K562 (cell line): ENCODE measurements around the gene CPNE1. TPM values are rescaled to one million over a fixed set of nuclear protein-coding genes. Genes with fewer than 3 reads are reported as not detected.

ENCODE experiments used
- ADNP ChIP-seq: fragments of 200-800 bp; sonication (Bioruptor generic); IDR thresholded peaks from 2 replicates; pipeline ENCODE4 v1.6.1; 2016; ENCODE audit warnings: missing genetic modification characterization, missing compliant biosample characterization
- HOMEZ ChIP-seq: fragments of 250-450 bp; sonication (Bioruptor Pico); IDR thresholded peaks from 2 replicates; pipeline ENCODE4 v1.4.0; 2020; ENCODE audit warnings: mild to moderate bottlenecking, moderate library complexity
- JUN ChIP-seq, 2 experiments: sonication (generic) in 1 of 2; formaldehyde crosslinking in 1 of 2; IDR thresholded peaks; 2 replicates each; pipeline versions ENCODE4 v1.6.1 to v1.8.0; 2012 to 2022; ENCODE audit warnings: borderline replicate concordance in 2 of 2, mild to moderate bottlenecking in 2 of 2, improper control_type of control experiment in 1 of 2, low read depth in 1 of 2, low read length in 1 of 2, missing genetic modification reagents in 1 of 2
- MLLT1 ChIP-seq, 2 experiments: fragments of 450-650 bp; IDR thresholded peaks; 2 replicates each; pipeline ENCODE4 v1.6.1; 2016
- NFE2 ChIP-seq: IDR thresholded peaks from 2 replicates; pipeline ENCODE4 v1.6.1; 2014; ENCODE audit warnings: antibody characterized with exemption, low read depth
- PBX2 ChIP-seq, 2 experiments: IDR thresholded peaks in 1 of 2; conservative IDR thresholded peaks in 1 of 2; 2 replicates each; pipeline ENCODE4 v1.6.1; 2016; ENCODE audit warnings: low read depth in 2 of 2, mild to moderate bottlenecking in 1 of 2, missing compliant biosample characterization in 1 of 2, missing genetic modification characterization in 1 of 2, moderate library complexity in 1 of 2
- POLR2A ChIP-seq: fragments of 450-650 bp; conservative IDR thresholded peaks from 2 replicates; pipeline ENCODE4 v1.6.1; 2016
- POLR2B ChIP-seq: fragments of 450-650 bp; IDR thresholded peaks from 2 replicates; pipeline ENCODE4 v1.6.1; 2018; ENCODE audit warnings: low read depth; ENCODE audit not compliant: partially characterized antibody
- POLR2G ChIP-seq: fragments of 200-400 bp; formaldehyde crosslinking; IDR thresholded peaks from 2 replicates; pipeline ENCODE4 v1.6.1; 2017; ENCODE audit warnings: low read depth, mild to moderate bottlenecking, antibody characterized with exemption, low read length, moderate library complexity
- RAD51 ChIP-seq: fragments of 450-650 bp; IDR thresholded peaks from 2 replicates; pipeline ENCODE4 v1.7.1; 2016; ENCODE audit warnings: low read depth, mild to moderate bottlenecking, borderline replicate concordance
- RBM15 ChIP-seq: fragments of 200-400 bp; formaldehyde crosslinking; IDR thresholded peaks from 2 replicates; pipeline ENCODE4 v1.6.1; 2018; ENCODE audit warnings: mild to moderate bottlenecking, low read length, moderate library complexity; ENCODE audit not compliant: insufficient read depth
- TBL1XR1 ChIP-seq, 2 experiments: IDR thresholded peaks; 2 replicates each; pipeline ENCODE4 v1.6.1; 2012; ENCODE audit warnings: improper control_type of control experiment in 2 of 2, low read length in 2 of 2, mild to moderate bottlenecking in 1 of 2
- ZNF197 ChIP-seq: fragments of 200-800 bp; sonication (Bioruptor generic); IDR thresholded peaks from 2 replicates; pipeline ENCODE4 v1.6.1; 2016; ENCODE audit warnings: low read depth, missing genetic modification characterization, missing compliant biosample characterization
- ZNF609 ChIP-seq: sonication (generic); formaldehyde crosslinking; IDR thresholded peaks from 2 replicates; pipeline ENCODE4 v1.8.1; 2023; ENCODE audit warnings: missing genetic modification reagents, mild to moderate bottlenecking, borderline replicate concordance
- polyA plus RNA-seq, 8 experiments: library from polyadenylated mRNA; depleted of rRNA in 4 of 8; stranded (reverse) in 5 of 8; unstranded in 3 of 8; fragments of >200 nt; fragmentation: Nextera tagmentation in 2 of 8; fragmentation: Illumina TruSeq in 1 of 8; extraction: Ambion mirVana in 2 of 8; extraction: Trizol in 1 of 8; gene quantifications; 2 replicates each; pipeline versions ENCODE4 v1.2.1 to v1.2.3, GENCODE V29; 2011 to 2014; ENCODE audit warnings: inconsistent platforms in 1 of 8, missing spikeins in 1 of 8
- total RNA-seq, 7 experiments: library from RNA; depleted of rRNA in 6 of 7; stranded (reverse); fragments of >200 nt in 6 of 7; fragmentation: Illumina TruSeq in 2 of 7; extraction: Trizol in 2 of 7; gene quantifications; 2 replicates each; pipeline versions ENCODE4 v1.2.1 to v1.2.3, GENCODE V29; 2011 to 2021; ENCODE audit warnings: low replicate concordance in 1 of 7

Gene CPNE1
- total and polyA plus RNA-seq, 9 of the 15 experiments (the other 6 are each of a cell fraction or from before 2014, with no cell fraction given): 42.1 to 102 (median 56.0) TPM

- TF ChIP-seq HOMEZ (CRISPR knock-in tag) (no peak), RBM15 (no peak), POLR2A (peak; percentile 50), RAD51 (no peak), ADNP (tag) (no peak), NFE2 (no peak), TBL1XR1 (IDR thresholded peaks at IDR 0.05; ENCODE audit: low read length in 2 of 2) (no peak), MLLT1 (IDR thresholded peaks at IDR 0.05) (no peak), JUN (IDR thresholded peaks at IDR 0.05; ENCODE audit: borderline replicate concordance, low read depth, low read length) (no peak), JUN (CRISPR knock-in tag; IDR thresholded peaks at IDR 0.05; ENCODE audit: borderline replicate concordance) (no peak), ZNF197 (CRISPR knock-in tag) (no peak), POLR2G (0 out of 2 replicates have a peak, but pooled peaks have one; percentile 40), PBX2 (CRISPR knock-in tag; IDR thresholded peaks at IDR 0.05; ENCODE audit: low read depth) (no peak), PBX2 (tag; conservative IDR thresholded peaks at IDR 0.05; ENCODE audit: low read depth) (no peak), ZNF609 (CRISPR knock-in tag) (no peak), POLR2B (peak; percentile 55)
Observed at GRCh38 chr20:35702824-35703695, 38.4 kb upstream of the CPNE1 start (continued).
